NCI-H1105 (cell line): ENCODE measurements around the gene CLEC4A.
A peak's percentile ranks its signal among the peaks of the same experiment; 100 is the strongest.
"Not testable (repeated sequence)": the region's sequence is repeated elsewhere in the genome, so short reads cannot be mapped to it uniquely, and the experiment has no call there.

Source experiments
- DNase-seq: peaks from one replicate; lab custom pipeline; 2025; lab: John Stamatoyannopoulos, UW

Gene CLEC4A

DNA sequence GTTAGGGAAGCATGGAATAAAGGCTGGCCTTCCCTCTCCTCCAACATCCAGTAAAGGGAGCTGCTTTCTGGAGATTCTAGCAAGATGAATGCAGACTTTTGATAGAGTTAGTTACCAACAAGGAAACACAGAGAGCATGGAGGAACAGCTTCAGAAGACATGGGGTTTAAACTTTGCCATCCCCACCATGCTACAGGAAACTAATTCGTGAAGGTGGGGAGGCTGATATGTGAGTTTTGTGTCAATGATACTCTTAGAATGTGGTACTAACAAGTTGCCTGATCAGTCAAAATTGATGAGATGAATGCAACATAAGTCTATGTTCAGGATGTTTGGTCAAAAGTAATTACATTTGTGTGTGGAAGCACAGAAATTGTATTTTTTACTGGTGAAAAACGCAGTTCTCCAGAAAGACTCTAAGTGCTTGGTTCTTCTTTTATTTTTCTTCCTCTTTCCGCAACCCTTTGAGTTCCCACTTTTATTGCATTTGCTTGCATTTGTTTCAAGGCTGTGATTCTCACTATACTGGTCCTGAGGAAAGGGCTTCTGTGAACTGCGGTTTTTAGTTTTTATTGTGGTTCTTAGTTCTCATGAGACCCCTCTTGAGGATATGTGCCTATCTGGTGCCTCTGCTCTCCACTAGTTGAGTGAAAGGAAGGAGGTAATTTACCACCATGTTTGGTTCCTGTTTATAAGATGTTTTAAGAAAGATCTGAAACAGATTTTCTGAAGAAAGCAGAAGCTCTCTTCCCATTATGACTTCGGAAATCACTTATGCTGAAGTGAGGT lies at the start of gene CLEC4A:
Gene CLEC4A (plus strand): TSS at position 494 of the 789 bp plus-strand sequence. CDS start 262 bp downstream, at position 756.
- no peak for DNase-seq

DNA sequence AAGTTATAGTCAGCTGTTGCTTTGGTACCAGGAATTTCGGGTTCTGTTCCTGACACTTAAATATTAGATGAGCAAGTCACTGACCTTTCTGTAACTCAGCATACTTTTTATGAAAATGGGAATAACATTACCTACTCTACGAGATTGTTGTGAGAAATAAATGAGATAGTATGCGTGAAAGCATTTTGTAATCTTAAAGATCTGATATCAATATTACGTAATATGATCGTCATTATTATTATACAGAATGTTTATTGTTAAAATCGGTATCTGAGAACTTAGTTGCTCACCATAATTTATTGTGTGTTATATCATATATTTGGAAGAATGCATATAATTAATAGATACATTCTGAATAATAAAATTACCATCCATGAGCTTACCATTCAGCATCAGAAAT lies 47.5 kb upstream of the CLEC4A start:
- no peak for DNase-seq

DNA sequence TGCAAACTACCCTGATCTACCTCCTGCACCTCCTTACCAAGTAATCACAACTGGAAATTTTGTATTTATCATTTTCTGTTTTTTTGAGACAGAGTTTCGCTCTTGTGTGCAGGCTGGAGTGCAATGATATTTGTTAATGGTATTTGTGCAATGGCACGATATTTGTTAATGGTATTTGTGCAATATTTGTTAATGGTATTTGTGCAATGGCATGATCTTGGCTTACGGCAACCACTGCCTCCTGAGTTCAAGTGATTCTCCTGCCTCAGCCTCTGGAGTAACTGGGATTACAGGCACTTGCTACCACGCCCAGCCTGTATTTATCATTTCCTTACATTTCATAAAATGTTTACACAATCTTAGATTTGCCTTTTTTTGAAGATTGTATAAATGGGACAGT lies 47.1 kb upstream of the CLEC4A start:
- no peak for DNase-seq

DNA sequence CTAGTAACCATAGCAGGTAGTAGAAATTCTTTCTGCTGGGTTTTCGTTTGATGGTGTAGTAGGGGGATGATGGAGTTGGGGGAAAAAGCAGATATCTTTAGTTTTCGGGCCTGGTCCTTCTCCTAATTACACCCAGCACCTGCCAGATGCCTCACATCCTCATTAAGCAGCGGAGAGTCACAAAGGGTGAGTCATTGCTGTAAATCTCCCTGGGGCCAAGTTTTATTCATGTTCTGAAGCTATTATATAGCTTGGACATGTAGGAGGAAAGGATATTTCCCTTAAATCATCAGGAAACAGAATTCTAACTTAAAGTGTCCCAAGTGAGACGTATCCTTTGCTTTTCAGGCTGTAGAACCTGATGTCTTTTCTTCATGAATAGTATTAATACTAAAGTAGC lies 46.2 kb upstream of the CLEC4A start:
- no peak for DNase-seq

DNA sequence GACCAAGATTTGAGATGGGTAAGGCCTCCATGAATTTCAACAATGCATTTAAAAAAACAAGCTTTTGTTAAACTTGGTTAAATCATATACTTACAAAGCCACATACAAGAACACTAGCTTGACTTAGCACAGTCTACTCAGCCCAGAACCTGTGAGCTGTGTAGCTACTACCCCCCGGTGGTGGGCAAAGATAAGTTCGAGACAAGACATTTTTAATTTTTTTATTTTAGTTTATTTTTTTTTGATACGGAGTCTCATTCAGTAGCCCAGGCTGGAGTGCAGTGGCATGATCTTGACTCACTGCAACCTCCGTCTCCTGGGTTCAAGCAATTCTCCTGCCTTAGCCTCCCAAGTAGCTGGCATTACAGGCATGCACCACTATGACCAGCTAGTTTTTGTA lies 45.0 kb upstream of the CLEC4A start:
- DNase-seq = peak; percentile 23

DNA sequence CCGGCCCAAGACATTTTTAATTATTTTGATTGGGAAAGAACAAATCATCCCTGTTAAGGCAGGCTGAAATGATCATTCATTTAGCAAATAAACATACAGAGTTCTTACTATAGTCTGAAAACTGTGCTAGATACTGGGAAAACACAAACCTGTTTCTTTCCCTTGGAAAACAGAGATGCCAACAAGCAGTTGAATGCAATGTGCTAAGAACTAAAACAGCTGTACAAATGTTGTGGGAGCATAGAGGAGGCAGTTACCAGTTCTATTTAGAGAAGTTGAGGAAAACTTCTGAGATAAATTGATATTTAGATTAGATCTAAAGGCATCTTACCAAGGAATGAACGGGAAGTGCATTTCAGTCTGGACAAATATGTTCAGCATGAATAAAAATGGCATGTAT lies 44.5 kb upstream of the CLEC4A start:
- no peak for DNase-seq

DNA sequence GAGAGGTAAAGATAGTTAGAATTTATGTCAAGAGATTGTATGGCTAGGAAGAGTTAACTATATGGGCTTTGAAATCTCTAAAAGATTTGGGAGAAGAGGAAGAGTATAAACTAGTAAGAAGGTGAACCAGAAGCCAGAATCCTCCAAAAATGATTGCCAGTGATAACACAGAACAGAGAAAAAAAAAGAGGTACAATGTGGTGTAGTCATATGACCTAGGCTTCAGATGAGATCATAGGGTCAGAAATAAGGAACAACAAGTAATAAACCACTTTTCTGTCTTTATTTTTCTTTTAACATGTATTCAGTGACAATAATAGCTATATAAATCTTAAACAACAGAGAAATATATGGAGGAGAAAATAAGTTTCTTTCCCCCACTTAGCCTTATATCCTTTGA lies 43.3 kb upstream of the CLEC4A start:
- no peak for DNase-seq

DNA sequence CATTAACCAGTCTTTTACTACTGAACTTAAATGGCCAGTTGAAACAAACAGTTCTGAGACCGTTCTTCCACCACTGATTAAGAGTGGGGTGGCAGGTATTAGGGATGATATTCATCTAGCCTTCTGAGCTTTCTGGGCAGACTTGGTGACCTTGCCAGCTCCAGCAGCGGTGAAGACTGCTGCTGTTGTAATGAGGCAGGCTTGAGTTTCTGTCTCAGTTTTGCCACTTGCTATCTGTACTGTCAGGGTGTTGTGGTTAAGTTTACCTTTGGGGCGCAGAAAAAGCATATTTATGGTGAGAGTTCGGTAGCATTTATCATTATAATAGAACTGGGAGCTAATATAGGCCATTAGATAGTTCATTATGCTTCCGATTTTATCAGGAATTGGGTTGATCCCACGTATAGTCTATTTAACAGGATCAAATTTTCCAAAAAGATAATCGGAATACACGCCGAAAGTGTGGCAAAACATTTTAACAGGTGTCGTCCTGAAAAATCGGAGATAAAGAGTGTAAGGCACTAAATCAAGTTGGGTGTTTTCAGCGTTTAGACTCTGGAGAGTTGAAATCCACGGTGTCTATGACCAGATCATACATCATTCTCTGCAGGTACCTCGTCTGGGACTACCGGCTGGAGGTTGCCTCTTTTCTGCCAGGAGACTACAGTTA lies 42.0 kb upstream of the CLEC4A start:
- DNase-seq = peak; percentile 15

DNA sequence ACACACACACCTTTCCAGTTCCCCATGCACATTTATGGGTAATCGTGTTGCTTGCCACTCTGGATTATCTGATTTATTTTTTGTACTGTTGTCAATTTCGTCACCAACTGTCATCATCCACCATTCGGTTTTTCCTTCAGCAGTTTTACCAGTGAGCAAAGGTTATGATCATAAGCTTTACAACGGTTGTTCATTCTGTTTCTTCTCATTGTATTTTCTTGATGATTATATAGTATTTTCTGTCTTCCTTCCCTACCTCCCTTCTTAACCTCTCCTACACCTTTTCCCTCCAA lies 40.7 kb upstream of the CLEC4A start:
- no peak for DNase-seq

DNA sequence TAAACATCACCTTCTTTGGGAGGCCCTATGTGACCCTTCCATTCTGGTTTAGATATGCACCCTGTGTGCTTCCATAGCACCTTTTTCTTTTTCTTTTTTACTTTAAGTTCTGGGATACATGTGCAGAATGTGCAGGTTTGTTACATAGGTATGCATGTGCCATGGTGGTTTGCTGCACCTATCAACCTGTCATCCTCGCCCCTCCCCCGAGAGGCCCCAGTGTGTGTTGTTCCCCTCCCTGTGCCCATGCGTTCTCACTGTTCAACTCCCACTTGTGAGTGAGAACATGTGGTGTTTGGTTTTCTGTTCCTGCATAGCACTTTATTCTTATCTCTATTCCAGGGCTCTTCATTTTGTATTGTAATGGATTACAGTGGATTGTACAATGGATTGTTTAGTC lies 39.1 kb upstream of the CLEC4A start:
- not testable (repeated sequence) for DNase-seq

DNA sequence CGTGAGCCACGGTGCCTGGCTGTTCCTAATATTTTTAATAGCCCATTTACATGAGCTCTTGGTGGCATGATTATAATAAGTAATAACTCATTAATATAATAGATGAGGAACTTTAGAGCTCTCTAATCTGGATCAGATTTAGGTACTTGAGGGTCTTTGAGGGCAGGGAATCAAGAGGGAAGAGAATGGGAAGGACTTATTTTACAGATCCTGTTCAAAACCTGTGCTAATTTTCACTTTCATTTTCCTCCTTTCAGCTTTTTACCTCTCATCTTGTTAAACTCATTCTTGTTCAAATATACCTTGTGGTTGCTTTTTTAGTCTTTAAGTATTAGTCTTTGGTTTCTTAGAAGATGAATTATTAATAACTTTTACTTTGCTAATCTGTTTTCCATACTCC lies 35.8 kb upstream of the CLEC4A start:
- no peak for DNase-seq

DNA sequence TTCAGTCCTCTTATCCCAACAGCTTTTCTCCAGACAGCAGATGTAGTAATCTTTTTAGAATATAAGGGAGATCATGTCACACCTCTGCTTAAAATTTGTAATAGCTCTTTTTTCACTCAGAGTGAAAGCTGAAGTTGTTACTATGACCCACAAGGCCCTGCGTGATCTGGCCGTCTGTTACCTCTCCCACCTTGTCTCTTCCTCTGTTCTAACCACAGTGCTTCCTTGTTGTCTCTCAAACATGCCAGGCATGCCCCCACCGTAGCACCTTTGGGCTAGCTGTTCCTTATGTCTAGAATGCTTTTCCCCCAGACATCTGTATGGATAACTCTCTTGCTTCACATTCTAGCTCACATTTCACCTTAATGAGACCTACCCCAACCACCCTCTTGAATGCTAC lies 34.8 kb upstream of the CLEC4A start:
- DNase-seq = no peak

DNA sequence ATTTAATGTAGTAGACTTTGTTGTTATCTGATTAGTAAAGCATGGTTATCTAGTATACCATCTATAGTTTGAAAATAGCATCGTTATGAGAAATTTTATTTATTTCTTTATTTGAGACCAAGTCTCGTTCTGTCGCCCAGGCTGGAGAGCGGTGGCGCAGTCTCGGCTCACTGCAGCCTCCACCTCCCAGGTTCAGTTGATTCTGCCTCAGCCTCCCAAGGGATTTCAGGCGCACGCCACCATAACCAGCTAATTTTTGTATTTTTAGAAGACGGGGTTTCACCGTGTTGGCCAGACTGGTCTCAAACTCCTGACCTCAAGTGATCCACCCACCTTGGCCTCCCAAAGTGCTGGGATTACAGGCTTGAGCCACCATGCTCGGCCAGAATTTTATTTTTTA lies 34.1 kb upstream of the CLEC4A start:
- DNase-seq = not testable (repeated sequence)

DNA sequence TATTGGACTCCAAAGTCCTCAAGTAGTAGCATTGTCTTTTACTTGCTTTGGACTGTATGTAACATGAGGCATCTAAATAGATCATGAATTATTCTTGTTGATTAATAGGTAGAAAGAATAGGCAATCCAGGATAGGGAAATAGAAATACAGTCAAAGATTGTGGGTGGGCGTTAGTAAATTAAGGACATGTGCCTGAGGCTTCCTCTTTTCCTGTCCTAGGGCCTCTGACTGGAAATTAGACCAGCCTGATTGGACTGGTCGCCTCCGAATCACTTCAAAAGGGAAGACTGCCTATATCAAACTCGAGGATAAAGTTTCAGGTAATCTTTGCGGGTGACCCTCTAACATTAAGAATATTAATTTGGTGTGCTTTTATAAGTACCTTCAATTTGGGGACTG lies 33.7 kb upstream of the CLEC4A start:
- no peak for DNase-seq

DNA sequence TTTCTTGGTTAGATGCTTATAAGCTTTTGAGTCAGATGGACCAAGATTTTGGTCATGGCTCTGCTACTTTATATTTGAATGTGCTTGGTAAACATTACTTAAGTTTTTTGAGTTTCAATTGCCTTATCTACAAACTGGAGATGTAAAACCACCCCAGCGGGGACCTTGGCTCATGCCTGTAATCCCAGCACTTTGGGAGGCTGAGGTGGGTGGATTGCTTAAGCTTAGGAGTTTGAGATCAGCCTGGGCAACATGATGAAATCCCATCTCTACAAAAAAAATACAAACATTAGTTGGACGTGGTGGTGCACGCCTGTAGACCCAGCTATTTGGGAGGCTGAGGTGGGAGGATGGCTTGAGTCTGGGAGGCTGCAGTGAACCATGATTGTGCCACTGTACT lies 30.1 kb upstream of the CLEC4A start:
- DNase-seq = no peak

DNA sequence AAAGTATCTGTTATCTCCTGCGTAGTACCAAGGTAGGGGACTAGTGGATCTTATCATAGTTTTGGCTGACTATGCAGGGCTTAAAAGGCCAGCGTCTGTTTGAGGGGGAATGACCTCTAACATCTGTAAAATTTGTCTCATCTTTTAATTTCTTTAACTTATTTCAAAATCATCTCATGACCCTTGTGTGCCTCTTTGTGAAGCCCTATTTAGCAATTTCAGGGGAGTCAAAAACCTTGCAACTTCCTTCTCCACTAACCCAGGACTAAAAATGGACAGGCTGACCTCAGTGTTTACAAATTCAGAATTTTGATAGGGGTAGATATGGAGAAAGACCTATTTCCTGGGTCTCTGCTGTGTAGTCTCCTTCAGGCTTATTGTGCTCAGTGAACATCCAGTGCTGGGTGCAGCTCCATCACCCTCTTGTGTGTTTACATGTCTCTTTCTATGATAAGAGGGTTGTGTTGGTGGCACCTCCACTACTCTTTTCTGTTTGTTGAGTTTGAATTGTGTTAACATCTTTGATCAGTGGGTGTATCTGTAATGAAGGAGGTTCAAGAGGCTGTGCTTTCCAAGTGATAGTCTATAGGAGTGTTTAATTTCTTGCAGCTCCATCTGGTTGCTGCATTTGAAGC lies 27.0 kb upstream of the CLEC4A start:
- no peak for DNase-seq

DNA sequence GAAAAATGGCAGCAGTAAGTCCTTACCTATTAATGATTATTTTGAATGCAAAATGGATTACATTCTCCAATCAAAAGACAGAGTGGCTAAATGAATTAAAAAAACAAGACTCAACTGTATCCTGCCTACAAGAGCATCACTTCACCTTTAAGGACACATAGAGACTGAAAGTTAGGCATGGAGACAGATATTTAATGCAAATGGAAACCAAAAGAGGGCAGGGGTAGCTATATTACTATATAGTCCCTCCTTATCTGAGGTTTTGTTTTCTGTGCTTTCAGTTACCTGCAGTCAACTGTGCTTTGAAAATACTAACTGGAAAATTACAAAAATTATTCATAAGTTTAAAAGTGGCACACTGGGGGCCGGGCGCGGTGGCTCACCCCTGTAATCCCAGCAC lies 24.2 kb upstream of the CLEC4A start:
- DNase-seq = no peak

DNA sequence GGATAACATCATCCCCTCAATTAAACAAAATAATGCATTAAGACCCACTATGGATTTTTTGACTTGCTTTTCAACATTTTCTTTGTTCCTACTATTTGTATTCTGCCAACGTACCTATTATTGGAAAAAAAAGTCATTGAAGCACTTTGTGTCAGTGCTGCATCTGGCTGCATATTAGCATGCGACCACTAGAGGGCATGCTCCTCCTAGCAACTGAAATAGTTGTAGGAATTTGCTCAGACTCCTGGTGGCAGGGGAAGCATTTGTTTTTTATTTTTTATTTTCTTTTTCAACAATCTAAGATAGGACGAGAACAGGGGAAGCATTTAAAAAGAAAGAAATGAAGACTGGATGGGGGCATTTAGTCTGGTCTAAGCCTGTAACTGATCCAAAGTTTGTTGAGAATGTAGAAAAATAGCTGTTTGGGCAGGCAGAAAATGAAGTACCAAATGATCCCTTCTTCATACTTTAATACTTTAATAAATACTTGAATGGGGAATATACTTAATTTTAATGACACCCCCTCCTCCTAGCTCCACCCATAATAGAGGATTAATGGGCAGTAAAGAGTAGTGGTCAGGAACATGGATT lies 14.5 kb upstream of the CLEC4A start:
- DNase-seq = peak; percentile 38

DNA sequence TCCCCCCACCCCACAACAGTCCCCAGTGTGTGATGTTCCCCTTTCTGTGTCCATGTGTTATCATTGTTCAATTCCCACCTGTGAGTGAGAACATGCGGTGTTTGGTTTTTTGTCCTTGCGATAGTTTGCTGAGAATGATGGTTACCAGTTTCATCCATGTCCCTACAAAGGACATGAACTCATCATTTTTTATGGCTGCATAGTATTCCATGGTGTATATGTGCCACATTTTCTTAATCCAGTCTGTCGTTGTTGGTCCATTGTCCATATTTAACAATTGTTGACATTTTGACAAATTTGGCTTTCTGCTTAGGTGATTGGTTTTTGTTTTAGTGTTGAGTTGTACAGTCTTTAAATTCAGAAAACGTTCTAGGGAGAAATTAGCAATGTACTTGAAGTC lies 10.3 kb upstream of the CLEC4A start:
- DNase-seq = not testable (repeated sequence)

DNA sequence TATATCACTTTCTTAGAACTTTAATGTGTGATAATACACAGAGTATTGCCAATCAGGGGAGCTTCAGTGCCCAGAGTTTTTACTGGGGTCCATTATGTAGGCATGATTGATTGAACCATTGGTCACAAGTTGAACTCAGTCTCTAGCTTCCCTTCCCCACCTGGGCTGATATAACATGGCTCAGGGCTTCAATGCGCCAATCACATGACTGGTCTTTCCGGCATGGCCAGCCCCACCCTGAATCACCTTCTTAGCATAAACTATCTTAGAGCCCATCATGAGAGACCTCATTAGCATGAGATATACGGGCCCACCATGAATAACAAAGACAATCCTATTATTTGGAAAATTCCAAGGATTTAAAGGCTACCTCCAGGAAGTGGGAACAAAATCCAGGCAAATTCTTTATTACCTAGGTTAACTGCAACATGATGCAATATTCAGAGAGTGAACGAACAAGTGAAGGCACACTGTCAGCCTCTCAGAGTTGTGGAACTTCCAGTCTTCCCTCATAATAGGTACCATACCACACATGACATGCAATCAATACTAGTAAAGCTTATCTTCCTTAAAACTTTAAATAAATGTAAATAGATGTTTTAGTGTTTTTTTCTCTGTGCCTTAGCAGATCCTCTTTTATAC lies 3.2 kb upstream of the CLEC4A start:
- no peak for DNase-seq

DNA sequence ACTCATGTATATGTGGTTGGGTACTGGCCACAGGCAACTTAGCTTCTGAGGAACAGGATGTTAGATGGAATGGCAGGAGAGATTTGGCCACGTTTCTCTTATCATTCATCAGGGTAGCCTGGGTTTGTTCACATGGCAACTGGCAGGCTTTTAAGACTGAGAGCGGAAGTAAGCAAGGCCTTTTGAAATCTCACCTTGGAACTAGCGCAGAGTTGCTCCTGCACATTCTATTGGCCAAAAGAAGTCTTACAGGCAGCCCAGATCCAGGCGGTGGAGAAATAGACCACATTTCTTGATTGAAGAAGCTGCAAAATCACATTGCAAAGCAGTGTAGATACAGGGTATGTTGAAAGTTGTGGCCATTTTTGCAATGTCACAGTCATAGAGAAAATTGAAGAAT lies 3.7 kb downstream of the CLEC4A start:
- DNase-seq = no peak

DNA sequence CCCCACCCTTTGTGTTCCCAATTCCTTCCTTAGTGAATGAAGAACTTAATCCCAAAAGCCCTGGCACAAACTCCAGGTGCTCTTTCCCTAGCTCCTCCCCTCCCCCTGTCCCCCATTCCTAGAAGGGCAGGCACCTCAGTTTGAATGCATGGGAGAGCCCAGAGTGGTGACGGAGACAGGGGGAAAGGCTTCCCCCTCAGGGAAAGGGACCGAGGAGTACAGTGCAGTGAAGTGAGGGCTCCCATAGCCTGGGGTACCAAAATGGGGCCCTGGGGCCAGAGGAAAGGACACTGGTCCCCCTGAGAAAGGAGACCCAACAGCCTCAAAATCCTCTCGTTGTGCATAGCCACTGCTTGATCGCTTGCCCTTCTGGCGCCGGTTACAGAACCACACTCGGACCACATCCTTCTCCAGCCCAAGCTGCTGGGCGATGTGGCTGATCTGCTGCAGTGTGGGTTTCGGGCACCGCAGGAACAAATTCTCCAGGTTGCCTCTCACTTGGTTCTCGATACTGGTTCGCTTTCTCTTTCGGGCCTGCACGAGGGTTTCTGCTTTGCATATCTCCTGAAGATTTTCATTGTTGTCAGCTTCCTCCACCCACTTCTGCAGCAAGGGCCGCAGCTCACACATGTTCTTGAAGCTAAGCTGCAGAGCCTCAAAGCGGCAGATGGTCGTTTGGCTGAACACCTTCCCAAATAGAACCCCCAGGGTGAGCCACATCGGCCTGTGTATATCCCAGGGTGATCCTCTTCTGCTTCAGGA lies 10.4 kb downstream of the CLEC4A start:
- not testable (repeated sequence) for DNase-seq
